ENCODE results near the gene PKMYT1. TPM values are rescaled to one million over a fixed set of nuclear protein-coding genes. Genes with fewer than 3 reads are reported as not detected.
A peak's percentile ranks its signal among the peaks of the same experiment; 100 is the strongest.

PKMYT1 gene
- total and polyA plus RNA-seq, 3 donors from 2014 or later: 76.4 to 146 (median 119) TPM

DNA sequence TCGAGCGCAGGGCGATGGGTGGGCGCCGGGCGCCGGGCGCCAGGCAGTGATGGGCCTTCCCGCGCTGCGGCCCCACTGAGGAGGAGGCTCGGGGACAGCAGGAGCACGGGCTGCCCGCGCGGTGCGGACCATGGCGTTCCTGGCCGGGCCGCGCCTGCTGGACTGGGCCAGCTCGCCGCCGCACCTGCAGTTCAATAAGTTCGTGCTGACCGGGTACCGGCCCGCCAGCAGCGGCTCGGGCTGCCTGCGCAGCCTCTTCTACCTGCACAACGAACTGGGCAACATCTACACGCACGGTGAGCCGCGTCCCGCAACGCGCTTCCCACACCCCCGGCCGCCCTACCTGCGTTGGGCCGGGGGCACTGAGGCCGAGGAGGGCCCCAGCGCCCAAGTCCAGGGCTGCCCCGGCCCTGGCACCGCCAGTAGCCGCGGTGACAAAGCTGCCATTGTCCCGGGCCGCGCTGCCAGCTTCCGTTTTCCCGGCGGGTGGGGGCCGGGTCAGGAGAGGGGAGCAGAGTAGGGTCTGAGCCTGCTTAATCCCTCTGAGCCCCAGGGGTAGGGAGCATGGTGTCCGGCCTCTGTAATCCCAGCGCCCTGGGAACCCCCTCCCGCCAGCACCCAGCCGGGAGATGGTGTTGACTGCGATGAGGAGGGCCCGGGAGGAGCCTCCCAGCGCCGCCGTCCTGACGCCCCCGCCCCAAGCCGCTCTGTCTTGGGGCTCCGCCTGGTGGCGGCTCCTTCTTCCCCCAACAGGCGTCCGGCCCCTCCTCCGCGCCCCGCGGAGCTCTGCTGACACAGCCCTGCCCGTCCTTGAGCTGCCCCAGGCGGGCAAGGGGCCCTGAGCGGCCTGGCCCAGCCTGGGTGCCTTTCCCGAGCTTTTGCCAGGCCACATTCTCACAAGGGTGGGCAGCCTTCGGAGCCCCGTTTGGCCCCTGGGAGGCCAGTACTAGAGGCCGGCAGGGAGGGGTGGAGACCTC, 10.4 kb downstream of the PKMYT1 start:
- Histone ChIP-seq H3K4me1 (peaks cover 9% of the 10 kb centered on the region), H3K27ac (no peak overlapping the region), H3K4me3 (peak overlapping the region; percentile 56 to 58), H3K9me3 (no peaks in the 10 kb centered on the region), H3K36me3 (ENCODE audit: low read depth, missing control alignments) (no peaks in the 10 kb centered on the region), H3K27me3 (no peaks in the 10 kb centered on the region)
- DNase-seq: no peak
- TF ChIP-seq, protein P1, sequence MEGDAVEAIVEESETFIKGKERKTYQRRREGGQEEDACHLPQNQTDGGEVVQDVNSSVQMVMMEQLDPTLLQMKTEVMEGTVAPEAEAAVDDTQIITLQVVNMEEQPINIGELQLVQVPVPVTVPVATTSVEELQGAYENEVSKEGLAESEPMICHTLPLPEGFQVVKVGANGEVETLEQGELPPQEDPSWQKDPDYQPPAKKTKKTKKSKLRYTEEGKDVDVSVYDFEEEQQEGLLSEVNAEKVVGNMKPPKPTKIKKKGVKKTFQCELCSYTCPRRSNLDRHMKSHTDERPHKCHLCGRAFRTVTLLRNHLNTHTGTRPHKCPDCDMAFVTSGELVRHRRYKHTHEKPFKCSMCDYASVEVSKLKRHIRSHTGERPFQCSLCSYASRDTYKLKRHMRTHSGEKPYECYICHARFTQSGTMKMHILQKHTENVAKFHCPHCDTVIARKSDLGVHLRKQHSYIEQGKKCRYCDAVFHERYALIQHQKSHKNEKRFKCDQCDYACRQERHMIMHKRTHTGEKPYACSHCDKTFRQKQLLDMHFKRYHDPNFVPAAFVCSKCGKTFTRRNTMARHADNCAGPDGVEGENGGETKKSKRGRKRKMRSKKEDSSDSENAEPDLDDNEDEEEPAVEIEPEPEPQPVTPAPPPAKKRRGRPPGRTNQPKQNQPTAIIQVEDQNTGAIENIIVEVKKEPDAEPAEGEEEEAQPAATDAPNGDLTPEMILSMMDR (IDR thresholded peaks at IDR 0.05): no peak
- no peak for TF ChIP-seq POLR2A (IDR thresholded peaks at IDR 0.05)
- intact Hi-C loops (cut with DNase I; ENCODE audit: low total_unique reads): no loop called here
- 10 to 14% methylated on average over 22 to 59 of the region's 83 CpGs for WGBS, 2 donors

DNA sequence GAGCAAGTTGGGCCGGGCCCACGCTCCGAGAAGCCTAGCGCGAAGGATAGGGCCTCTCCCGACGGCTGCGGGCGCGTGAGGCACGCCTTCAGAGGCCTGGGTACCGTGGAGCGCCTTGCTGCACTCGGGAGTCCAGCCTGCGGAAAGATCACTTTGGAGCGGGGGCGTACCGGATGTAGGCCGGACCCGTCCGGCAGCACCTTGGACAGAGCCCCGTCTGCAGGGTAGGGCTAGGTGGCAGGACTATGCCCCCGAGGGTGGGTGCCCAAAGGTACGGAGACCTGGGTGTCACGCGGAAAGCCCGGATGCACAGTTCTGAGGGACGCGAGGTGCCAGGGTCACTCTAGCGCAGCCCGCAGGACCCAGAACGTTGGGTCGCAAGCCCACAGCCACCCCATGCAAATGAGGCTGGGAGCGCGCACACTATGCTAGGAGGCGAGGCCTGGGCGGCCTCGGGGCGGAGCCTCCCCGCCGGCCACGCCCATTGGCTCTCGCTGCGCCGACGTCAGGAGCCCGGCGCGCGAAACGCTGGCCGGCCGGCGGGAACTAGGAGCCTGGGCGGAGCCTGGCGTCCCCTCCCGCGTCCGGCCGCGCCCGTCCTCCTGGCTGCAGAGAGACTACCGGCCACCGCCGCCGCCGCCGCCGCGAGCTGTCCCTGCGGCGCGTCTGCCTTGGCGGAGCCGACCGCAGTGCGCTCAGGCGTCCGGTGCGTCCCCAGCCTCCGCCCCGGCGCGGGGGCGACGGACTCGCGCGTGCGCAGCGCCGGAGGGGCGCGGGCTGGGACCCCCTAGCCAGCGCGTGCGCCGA, 11.3 kb downstream of the PKMYT1 start, which contains the start of gene PAQR4:
Gene PAQR4 (plus strand): TSS at position 611 of the 807 bp plus-strand sequence. CDS start 327 bp downstream, outside the sequence.
- Histone ChIP-seq H3K27me3 (no peaks in the 10 kb centered on the region), H3K4me1 (peaks cover 18% of the 10 kb centered on the region), H3K4me3 (peak within 1 kb of the TSS; percentile 56 to 58), H3K36me3 (ENCODE audit: low read depth, missing control alignments) (no peaks in the 10 kb centered on the region), H3K27ac (no peak within 1 kb of the TSS), H3K9me3 (no peaks in the 10 kb centered on the region)
- intact Hi-C loops (cut with DNase I; ENCODE audit: low total_unique reads): no loop called here
- TF ChIP-seq POLR2A (IDR thresholded peaks at IDR 0.05): no peak
- TF ChIP-seq, protein P1 (IDR thresholded peaks at IDR 0.05): no peak
- 1 to 3% methylated on average over 19 to 41 of the region's 98 CpGs for WGBS, 2 donors
- DNase-seq: peak; percentile 88

DNA sequence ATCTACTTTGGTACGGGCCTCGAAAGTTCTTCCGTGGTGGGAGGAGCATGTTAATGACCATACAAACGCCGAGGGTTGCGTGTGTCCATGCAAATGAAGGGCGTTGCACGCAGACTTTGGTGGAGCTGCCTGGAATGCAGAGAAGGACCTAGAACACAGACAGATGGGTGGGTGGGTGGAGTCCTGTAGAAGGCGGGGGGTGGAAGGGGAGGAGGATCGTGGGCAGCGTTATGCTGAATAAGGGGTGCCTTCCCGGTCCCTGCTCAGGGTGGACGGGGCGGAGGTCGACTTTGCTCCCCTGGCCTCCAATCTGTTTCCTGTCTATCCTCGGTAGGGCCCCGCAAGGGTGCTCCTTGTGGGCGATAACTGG, 11.9 kb downstream of the PKMYT1 start:
- no peak for TF ChIP-seq POLR2A (IDR thresholded peaks at IDR 0.05)
- TF ChIP-seq, protein P1 (IDR thresholded peaks at IDR 0.05): no peak
- Histone ChIP-seq H3K36me3 (ENCODE audit: low read depth, missing control alignments) (no peaks in the 10 kb centered on the region), H3K9me3 (no peaks in the 10 kb centered on the region), H3K4me3 (peak overlapping the region; percentile 56 to 58), H3K27ac (no peak overlapping the region), H3K27me3 (no peaks in the 10 kb centered on the region), H3K4me1 (peaks cover 24% of the 10 kb centered on the region)
- DNase-seq: no peak
- intact Hi-C loops (cut with DNase I; ENCODE audit: low total_unique reads): no loop called here
- 9 to 10% methylated on average over 18 of the region's 18 CpGs for WGBS, 2 donors

DNA sequence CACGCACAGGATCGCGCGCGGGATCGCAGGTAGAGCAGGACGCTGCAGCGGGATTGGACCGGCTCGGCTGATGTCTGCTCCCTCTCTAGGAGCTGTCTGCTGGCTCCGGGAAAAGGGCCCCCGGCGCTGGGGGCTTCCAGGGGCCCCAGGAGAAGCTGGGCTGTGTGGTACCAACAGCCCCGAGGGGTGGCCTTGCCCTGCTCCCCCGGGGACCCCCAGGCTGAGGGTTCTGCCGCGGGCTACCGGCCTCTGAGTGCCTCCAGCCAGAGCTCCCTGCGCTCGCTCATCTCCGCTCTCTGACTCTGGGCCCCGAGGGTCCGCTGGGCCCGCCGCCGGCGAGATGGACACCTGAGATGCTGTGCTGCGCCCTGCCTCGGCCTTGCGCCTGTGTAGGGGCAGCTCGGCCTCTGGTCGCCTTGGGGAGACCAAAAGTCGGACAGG, 12.5 kb downstream of the PKMYT1 start:
- Histone ChIP-seq H3K27ac (no peak overlapping the region), H3K4me1 (peaks cover 29% of the 10 kb centered on the region), H3K9me3 (no peaks in the 10 kb centered on the region), H3K36me3 (ENCODE audit: low read depth, missing control alignments) (no peaks in the 10 kb centered on the region), H3K4me3 (no peak overlapping the region), H3K27me3 (no peaks in the 10 kb centered on the region)
- no peak for TF ChIP-seq POLR2A (IDR thresholded peaks at IDR 0.05)
- TF ChIP-seq, protein P1 (IDR thresholded peaks at IDR 0.05): no peak
- no peak for DNase-seq
- intact Hi-C loops (cut with DNase I; ENCODE audit: low total_unique reads): no loop called here
- 43 to 80% methylated on average over 1 to 33 of the region's 33 CpGs for WGBS, 2 donors

Data from testis (tissue), 3 donors.